HL-60 (cell line): ENCODE measurements around the gene CDK15.

ENCODE experiments used
- DNase-seq, 2 experiments: peaks; one replicate each; pipeline ENCODE4 v3.0.0-alpha.2; 2010 to 2020; ENCODE audit warnings: low read depth in 1 of 2, low spot score in 1 of 2
- H3K27ac ChIP-seq: fragments of 250-450 bp; sonication (Bioruptor Pico); replicated peaks from 2 replicates; pipeline ENCODE4 v1.5.1; 2020; ENCODE audit warnings: mild to moderate bottlenecking, moderate library complexity
- H3K27me3 ChIP-seq: fragments of 250-450 bp; sonication (Bioruptor Pico); 2 replicates; pipeline ENCODE4 v1.5.1; 2021; ENCODE audit warnings: mild to moderate bottlenecking, moderate library complexity; ENCODE audit not compliant: insufficient read depth, poor library complexity, severe bottlenecking
- H3K4me3 ChIP-seq: replicated peaks from 2 replicates; pipeline ENCODE4 v1.5.1; 2011; ENCODE audit warnings: mild to moderate bottlenecking, control low read depth, low read length; ENCODE audit not compliant: insufficient read depth
- GABPA ChIP-seq: IDR thresholded peaks from 2 replicates; pipeline ENCODE4 v1.6.1; 2012; ENCODE audit warnings: low read depth
- POLR2AphosphoS5 ChIP-seq: IDR thresholded peaks from 2 replicates; pipeline ENCODE4 v1.6.1; 2012; ENCODE audit warnings: low read depth
- SPI1 ChIP-seq: IDR thresholded peaks from 2 replicates; pipeline ENCODE4 v1.6.1; 2012; ENCODE audit warnings: low read depth, mild to moderate bottlenecking, borderline replicate concordance
- TF ChIP-seq, protein P1 (sequence below): IDR thresholded peaks from one replicate; pipeline ENCODE4 v1.5.1; 2011; ENCODE audit warnings: low read length, control low read depth, inconsistent platforms; ENCODE audit not compliant: insufficient read depth
- TF ChIP-seq, protein P2 (sequence below): IDR thresholded peaks from 2 replicates; pipeline ENCODE4 v1.6.1; 2012; ENCODE audit warnings: low read depth; ENCODE audit not compliant: insufficient replicate concordance

Gene CDK15

DNA sequence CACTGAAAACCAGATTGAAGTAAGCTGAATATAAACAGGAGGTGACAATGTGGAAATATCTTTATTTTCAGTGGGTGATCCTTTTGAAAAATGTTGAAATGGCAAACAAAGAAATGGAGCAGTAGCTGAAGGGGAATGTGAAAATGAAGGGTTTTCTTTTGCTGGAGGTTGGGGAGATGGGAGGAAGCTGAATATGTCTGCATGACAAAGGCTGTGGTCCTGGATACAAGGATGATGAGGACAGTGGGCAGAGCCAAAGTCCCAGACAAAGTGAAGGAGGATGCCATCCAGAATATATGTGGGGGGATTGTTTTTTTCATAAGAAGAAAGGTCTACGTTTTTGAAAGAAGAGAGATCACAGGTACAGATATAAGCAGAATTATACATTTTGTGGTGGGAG, 32.3 kb upstream of the CDK15 start:
- Histone ChIP-seq H3K27ac (no peak overlapping the region), H3K27me3 (no peaks in the 10 kb centered on the region), H3K4me3 (no peak overlapping the region)
- no peak for DNase-seq
- TF ChIP-seq GABPA (no peak), POLR2AphosphoS5 (no peak), SPI1 (no peak)
- TF ChIP-seq, protein P1, sequence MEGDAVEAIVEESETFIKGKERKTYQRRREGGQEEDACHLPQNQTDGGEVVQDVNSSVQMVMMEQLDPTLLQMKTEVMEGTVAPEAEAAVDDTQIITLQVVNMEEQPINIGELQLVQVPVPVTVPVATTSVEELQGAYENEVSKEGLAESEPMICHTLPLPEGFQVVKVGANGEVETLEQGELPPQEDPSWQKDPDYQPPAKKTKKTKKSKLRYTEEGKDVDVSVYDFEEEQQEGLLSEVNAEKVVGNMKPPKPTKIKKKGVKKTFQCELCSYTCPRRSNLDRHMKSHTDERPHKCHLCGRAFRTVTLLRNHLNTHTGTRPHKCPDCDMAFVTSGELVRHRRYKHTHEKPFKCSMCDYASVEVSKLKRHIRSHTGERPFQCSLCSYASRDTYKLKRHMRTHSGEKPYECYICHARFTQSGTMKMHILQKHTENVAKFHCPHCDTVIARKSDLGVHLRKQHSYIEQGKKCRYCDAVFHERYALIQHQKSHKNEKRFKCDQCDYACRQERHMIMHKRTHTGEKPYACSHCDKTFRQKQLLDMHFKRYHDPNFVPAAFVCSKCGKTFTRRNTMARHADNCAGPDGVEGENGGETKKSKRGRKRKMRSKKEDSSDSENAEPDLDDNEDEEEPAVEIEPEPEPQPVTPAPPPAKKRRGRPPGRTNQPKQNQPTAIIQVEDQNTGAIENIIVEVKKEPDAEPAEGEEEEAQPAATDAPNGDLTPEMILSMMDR: no peak
- TF ChIP-seq, protein P2, sequence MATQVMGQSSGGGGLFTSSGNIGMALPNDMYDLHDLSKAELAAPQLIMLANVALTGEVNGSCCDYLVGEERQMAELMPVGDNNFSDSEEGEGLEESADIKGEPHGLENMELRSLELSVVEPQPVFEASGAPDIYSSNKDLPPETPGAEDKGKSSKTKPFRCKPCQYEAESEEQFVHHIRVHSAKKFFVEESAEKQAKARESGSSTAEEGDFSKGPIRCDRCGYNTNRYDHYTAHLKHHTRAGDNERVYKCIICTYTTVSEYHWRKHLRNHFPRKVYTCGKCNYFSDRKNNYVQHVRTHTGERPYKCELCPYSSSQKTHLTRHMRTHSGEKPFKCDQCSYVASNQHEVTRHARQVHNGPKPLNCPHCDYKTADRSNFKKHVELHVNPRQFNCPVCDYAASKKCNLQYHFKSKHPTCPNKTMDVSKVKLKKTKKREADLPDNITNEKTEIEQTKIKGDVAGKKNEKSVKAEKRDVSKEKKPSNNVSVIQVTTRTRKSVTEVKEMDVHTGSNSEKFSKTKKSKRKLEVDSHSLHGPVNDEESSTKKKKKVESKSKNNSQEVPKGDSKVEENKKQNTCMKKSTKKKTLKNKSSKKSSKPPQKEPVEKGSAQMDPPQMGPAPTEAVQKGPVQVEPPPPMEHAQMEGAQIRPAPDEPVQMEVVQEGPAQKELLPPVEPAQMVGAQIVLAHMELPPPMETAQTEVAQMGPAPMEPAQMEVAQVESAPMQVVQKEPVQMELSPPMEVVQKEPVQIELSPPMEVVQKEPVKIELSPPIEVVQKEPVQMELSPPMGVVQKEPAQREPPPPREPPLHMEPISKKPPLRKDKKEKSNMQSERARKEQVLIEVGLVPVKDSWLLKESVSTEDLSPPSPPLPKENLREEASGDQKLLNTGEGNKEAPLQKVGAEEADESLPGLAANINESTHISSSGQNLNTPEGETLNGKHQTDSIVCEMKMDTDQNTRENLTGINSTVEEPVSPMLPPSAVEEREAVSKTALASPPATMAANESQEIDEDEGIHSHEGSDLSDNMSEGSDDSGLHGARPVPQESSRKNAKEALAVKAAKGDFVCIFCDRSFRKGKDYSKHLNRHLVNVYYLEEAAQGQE: no peak

DNA sequence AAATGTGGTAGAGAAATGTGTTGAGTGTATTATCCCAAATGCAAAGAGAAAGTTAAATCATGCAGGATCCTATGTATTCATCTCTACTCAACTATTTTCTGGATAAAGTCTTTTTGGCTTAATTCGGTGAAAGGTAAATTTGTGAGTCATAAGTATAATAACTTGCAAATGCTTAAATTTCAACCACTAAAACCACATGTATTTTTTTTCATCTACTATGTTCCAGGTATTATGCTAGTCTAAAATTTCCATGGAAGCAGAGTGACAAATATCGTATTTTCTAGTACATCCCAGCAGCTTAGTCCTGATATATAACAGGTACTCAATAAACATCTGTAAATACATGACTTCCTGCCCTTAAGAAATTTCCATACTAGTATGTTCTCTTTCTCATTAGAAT, 31.8 kb upstream of the CDK15 start:
- TF ChIP-seq, protein P2: no peak
- no peak for TF ChIP-seq GABPA
- TF ChIP-seq POLR2AphosphoS5: no peak
- TF ChIP-seq, protein P1: no peak
- TF ChIP-seq SPI1: no peak
- no peak for DNase-seq
- Histone ChIP-seq H3K27ac (no peak overlapping the region), H3K4me3 (no peak overlapping the region), H3K27me3 (no peaks in the 10 kb centered on the region)

DNA sequence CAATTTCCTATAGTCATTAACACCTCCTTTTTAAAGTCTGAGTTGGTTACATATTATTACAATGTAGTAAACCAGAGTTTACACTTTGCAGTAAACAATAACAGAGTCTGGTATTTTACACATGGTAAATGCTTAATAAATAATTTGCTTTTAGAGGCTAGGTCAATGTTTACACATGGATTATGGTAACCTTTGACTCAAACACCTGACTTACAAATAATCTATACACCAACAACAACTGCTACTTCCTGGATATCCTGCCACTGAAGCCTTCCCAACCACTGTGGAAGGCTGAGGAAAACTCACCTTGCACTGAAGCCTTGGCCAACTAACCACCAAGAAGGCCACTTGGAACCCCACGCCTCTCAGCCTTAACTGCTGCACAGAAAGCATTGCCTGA, 31.0 kb upstream of the CDK15 start:
- no peak for TF ChIP-seq SPI1
- no peak for TF ChIP-seq GABPA
- TF ChIP-seq, protein P1: no peak
- 0 out of 2 replicates have a peak, but pooled peaks have one; percentile 18 for TF ChIP-seq POLR2AphosphoS5
- Histone ChIP-seq H3K4me3 (no peak overlapping the region), H3K27me3 (no peaks in the 10 kb centered on the region), H3K27ac (peak overlapping the region; percentile 35; the same call in 1 of the 2 replicates)
- DNase-seq: no peak

DNA sequence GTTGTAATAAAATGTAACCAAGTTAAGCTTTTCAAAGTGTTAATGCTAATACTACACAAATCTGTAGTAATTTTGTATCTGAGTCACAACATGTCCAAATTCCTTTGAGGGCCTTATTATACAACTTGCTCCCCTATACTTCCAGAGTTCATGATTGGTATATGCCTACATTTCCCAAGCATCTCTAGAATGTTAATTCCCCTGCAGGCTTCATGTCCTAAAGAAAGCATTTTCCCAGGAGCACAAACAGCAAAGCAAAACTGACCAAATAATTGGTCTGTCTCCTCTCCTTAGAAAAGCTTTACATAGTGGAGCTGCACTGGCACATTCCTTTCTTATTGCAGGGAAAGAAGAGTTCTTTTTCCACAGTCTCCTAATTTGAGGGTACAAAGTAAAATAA, 29.3 kb upstream of the CDK15 start:
- H3K4me3 ChIP-seq: no peak overlapping the region
- no peak overlapping the region; the same call in 1 of the 2 replicates for H3K27ac ChIP-seq
- DNase-seq: no peak
- H3K27me3 ChIP-seq: no peaks in the 10 kb centered on the region
- TF ChIP-seq POLR2AphosphoS5 (no peak), SPI1 (no peak), GABPA (no peak)
